GM12875 (cell line): ENCODE results near the gene UPB1.
"Not testable (repeated sequence)": the region's sequence is repeated elsewhere in the genome, so short reads cannot be mapped to it uniquely, and the experiment has no call there.

Experiments
- H3K4me3 ChIP-seq: one replicate; pipeline ENCODE4 v1.5.1; 2011; ENCODE audit warnings: low read depth, low read length, control low read depth
- TF ChIP-seq, protein P1 (sequence below): IDR thresholded peaks from 2 replicates; pipeline ENCODE4 v1.5.1; 2011; ENCODE audit warnings: low read depth, mild to moderate bottlenecking, control low read depth, inconsistent platforms, low read length, moderate library complexity, borderline replicate concordance; ENCODE audit not compliant: insufficient read depth

UPB1 gene

DNA sequence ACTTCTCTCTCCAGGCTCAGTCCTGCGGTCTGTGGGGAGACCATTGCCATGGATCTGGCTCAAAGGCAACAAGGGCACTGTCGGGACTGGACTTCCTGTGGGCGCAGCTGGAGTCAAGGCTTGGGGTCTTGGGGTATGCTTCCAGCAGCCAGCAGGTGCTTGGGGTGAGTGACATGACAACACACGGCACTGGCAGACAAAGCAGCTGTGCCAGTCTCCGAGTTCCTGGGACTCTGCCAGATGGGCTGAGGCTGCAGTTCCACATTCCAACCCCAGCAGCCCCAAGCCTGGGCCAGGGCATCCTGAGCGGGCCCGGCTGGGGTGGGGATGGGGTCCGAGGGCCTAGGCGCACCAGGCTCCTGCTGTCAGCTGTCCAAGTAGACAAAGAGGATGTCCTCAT lies 47.5 kb downstream of the UPB1 start:
- TF ChIP-seq, protein P1, sequence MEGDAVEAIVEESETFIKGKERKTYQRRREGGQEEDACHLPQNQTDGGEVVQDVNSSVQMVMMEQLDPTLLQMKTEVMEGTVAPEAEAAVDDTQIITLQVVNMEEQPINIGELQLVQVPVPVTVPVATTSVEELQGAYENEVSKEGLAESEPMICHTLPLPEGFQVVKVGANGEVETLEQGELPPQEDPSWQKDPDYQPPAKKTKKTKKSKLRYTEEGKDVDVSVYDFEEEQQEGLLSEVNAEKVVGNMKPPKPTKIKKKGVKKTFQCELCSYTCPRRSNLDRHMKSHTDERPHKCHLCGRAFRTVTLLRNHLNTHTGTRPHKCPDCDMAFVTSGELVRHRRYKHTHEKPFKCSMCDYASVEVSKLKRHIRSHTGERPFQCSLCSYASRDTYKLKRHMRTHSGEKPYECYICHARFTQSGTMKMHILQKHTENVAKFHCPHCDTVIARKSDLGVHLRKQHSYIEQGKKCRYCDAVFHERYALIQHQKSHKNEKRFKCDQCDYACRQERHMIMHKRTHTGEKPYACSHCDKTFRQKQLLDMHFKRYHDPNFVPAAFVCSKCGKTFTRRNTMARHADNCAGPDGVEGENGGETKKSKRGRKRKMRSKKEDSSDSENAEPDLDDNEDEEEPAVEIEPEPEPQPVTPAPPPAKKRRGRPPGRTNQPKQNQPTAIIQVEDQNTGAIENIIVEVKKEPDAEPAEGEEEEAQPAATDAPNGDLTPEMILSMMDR = no peak
- H3K4me3 ChIP-seq = no peak overlapping the region

DNA sequence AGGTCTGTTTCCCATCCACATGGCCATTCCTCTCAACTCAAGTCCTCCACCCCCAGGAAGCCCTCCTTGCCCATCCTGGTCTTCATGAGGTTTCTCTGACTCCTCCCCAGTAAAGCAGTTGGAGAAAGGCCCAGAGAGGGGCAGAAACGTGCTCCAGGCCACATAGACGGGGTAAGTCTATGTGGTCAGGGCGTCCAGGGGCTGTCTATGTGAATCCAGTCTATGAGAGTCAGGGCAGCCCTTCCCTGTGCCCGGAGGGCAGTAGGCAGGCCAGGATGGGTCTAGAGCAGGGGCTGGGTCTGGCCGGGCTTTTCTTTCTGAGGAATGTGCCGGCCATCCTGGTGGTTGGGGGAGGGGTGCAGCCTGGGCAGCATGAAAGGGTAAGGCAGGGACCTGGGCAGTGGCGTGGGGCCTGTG lies 48.1 kb downstream of the UPB1 start:
- H3K4me3 ChIP-seq = no peak overlapping the region
- TF ChIP-seq, protein P1 = no peak

DNA sequence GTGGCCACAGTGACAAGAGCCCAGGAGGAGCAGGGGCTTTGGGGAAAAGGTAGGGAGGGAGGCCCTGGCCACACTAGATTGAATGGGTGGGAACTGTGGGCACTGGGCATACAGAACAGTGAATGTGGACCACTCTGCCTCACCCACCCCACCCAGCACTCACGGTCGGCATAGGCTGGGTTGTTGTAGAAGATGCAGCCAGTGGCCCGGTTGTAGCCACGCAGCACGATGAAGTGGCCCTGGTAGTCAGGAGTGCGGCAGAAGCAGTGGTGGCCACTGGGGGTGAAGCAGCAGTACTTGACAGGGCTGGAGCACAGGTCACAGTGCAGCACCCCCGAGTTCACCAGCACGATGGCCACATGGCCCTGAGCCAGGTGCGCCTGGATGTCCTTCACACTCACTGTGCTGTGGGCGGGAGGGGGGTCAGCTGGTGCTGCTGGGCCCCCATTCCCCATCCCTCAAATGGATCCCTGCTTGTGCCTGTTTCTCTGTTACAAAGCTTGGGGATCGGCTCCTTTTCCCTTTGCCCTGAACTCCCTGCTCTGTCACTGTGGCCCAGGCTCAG lies 48.6 kb downstream of the UPB1 start:
- TF ChIP-seq, protein P1 = no peak
- no peak overlapping the region for H3K4me3 ChIP-seq

DNA sequence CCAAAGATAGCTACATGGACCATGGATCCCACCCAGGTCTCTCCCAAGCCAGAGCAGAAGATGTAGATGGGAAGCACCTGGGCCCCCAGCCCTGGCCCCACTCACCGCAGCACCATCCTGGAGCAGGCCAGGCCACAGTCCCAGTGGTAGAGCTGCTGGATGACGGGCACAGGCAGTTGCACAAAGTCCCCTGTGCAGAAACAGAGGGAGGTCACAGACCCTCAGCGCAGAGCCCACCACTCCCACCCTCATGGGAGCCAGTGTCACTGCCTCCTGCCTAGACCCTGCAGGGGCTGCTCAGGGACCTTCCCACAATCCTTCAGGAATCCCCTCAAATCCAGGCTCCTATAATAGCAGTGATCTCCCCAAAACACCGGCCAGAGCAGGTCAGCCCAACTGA lies 53.7 kb downstream of the UPB1 start:
- TF ChIP-seq, protein P1 = no peak
- H3K4me3 ChIP-seq = no peak overlapping the region

DNA sequence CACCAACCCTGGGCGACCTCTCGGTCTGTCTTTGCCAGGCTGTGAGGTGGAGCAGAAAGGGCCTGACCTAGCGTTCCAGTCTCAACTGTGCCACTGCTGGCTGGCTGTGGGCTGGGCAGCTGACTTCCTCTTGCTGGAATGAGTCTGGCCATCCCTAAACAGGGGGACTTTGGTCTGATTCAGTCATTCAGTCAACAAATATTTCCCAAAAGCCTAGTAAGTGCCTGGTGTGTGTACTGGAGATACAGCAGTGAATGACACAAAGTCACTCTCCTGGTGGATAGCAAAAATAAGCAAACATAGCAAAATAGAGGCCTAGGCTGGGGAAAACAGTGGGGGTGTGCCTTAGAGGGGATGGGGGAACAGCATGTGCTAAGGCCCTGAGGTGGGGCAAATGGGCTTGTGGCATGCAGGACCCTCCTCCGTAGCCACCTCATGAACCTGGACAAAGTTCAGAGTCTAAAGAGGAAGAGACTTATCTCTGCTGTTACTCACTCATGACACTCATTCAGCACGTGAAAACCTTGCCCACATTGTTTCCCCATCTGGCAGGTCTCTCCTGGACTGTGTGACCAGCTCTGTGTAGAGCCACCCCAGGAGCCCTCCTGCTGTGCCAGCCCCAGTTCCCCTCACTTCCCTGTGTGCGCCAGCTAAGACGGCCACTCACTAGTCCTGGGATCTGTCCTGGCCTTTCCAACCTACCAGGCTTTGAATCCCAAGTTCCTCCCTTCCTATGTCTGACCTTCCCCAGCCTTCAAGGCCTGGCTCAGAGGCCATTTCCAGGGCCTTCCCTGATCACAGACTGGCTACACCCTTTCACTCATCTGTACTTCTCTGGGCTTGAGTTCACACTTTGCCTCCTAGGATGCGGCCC lies 55.1 kb downstream of the UPB1 start:
- TF ChIP-seq, protein P1 = no peak
- H3K4me3 ChIP-seq = no peak overlapping the region

DNA sequence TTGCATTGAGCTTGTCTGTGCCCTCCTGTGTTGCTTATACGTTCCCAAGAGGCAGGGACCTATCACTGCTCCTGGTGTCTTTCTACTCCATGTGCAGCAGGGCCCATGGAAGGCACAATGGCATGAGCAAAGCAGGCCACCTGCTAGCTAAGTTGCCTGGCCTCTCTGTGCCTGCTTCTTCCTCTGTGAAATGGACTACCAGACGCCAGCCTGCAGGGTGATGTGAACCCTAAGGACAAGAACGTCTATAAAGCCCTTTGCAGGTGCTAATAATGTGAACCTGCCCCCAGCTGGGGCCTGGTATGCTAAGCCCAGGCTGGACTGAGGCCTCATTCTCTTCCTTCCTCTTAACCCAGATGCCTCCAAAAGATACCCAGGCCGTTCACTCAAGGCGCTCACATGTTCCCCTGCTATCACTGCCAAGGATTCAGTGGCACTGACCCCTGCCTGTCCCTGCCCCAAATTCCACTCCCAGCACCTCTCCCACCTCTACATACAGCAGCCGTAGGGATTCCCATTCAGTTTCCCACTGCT lies 55.8 kb downstream of the UPB1 start:
- TF ChIP-seq, protein P1 = no peak
- no peak overlapping the region for H3K4me3 ChIP-seq

DNA sequence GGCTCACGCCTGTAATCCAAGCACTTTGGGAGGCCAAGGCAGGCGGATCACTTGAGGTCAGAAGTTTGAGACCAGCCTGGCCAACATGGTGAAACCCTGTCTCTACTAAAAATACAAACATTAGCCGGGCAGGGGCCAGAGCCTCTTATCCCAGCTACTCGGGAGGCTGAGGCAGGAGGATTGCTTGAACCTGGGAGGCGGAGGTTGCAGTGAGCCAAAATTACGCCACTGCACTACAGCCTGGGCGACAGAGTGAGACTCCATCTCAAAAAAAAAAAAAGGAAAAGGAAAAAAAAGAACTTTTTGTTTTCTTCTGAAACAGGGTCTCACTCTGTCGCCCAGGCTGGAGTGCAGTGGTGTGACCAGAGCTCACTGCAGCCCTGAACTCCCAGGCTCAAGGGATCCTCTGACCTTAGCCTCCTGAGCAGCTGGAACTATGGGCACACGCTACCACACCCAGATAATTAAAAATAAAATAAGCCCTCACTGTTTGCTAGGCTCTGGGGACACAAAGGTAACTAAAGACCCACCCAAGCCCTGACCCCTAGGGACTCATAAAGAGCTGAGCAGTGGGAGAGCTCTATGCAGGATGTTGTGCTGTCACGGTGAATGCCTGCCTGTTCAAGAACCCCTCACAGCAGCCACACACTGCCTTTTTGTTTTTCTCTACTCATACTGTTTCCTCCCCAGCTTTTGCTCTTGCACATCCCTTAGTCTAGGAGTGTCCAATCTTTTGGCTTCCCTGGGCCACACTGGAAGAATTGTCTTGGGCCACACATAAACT lies 57.6 kb downstream of the UPB1 start:
- H3K4me3 ChIP-seq = not testable (repeated sequence)
